HCT116 (cell line): ENCODE measurements around the gene FBXO46. TPM values are rescaled to one million over a fixed set of nuclear protein-coding genes. Genes with fewer than 3 reads are reported as not detected.

Experiments used
- ATAC-seq: fragments of 200-7000 bp; cut with Tn5 transposase; 2 replicates; pipeline ENCODE4 v1.9.1; 2020; ENCODE audit warnings: mild to moderate bottlenecking, moderate library complexity
- BruUV-seq: library from RNA; stranded (reverse); fragments of 400-500 nt; replicated peaks from 2 replicates; lab custom pipeline; 2021; lab: Mats Ljungman, UMichigan
- CTCF ChIA-PET: fragments of 300-600 bp; sonication (Branson Sonifier 250); formaldehyde crosslinking; loops from one replicate; lab custom pipeline; 2021; ENCODE audit warnings: antibody characterized with exemption; lab: Charles Lee
- POLR2A ChIA-PET: fragments of 300-600, 350-600 bp; sonication (Branson Sonifier 250); formaldehyde crosslinking; loops from one replicate; lab custom pipeline; 2021; ENCODE audit warnings: antibody characterized with exemption; lab: Charles Lee
- RAD21 ChIA-PET, 2 experiments: fragments of 300-600 bp; sonication (Branson Sonifier 250); formaldehyde crosslinking; loops; one replicate each; lab custom pipeline; 2023; ENCODE audit warnings: low total read pairs in 2 of 2; ENCODE audit not compliant: uncharacterized antibody in 2 of 2, unreplicated experiment in 2 of 2, low non-redundant PET in 1 of 2; lab: Charles Lee
- DNase-seq: peaks from one replicate; pipeline ENCODE4 v3.0.0-alpha.2; 2010; ENCODE audit warnings: low read depth, low spot score
- H2AFZ ChIP-seq: fragments of 200-600 bp; shearing (Covaris generic), sonication (generic); 2 replicates; pipeline ENCODE4 v1.6.1; 2017; ENCODE audit warnings: low read depth, mixed run types, mixed read lengths, antibody characterized with exemption, low read length; ENCODE audit not compliant: poor library complexity, severe bottlenecking
- H3K27ac ChIP-seq: 2 replicates; pipeline ENCODE4 v1.5.1; 2012; ENCODE audit warnings: low read depth, low read length
- H3K27me3 ChIP-seq: fragments of 200-600 bp; sonication (generic); 2 replicates; pipeline ENCODE4 v1.6.1; 2016; ENCODE audit warnings: mixed run types, low read length, mixed read lengths; ENCODE audit not compliant: insufficient read depth
- H3K36me3 ChIP-seq, 2 experiments: fragments of 200-500 bp in 1 of 2; fragments of 200-600 bp in 1 of 2; sonication (Bioruptor generic) in 1 of 2; sonication (generic) in 1 of 2; 2 replicates each; pipeline versions ENCODE4 v1.5.1 to v1.6.1; 2014 to 2016; ENCODE audit warnings: low read length in 2 of 2, inconsistent platforms in 1 of 2, mixed read lengths in 1 of 2, mixed run types in 1 of 2; ENCODE audit not compliant: insufficient read depth in 2 of 2, control insufficient read depth in 1 of 2
- H3K4me1 ChIP-seq, 2 experiments: fragments of 200-600 bp in 1 of 2; sonication (generic) in 1 of 2; 2 replicates each; pipeline versions ENCODE4 v1.5.1 to v1.6.1; 2012 to 2017; ENCODE audit warnings: low read length in 2 of 2, inconsistent platforms in 1 of 2, mild to moderate bottlenecking in 1 of 2, mixed read lengths in 1 of 2, mixed run types in 1 of 2, moderate library complexity in 1 of 2; ENCODE audit not compliant: insufficient read depth in 2 of 2, control insufficient read depth in 1 of 2
- H3K4me2 ChIP-seq: fragments of 200-600 bp; sonication (generic); 2 replicates; pipeline ENCODE4 v1.6.1; 2017; ENCODE audit warnings: mixed run types, low read length, mixed read lengths
- H3K4me3 ChIP-seq, 2 experiments: fragments of 200-600 bp in 1 of 2; sonication (generic) in 1 of 2; replicated peaks in 1 of 2; 2 replicates each; pipeline ENCODE4 v1.5.1; 2011 to 2016; ENCODE audit warnings: low read length in 2 of 2, control low read depth in 1 of 2, low read depth in 1 of 2, mild to moderate bottlenecking in 1 of 2, mixed read lengths in 1 of 2, mixed run types in 1 of 2
- H3K79me2 ChIP-seq: fragments of 200-600 bp; sonication (generic); 2 replicates; pipeline ENCODE4 v1.6.1; 2017; ENCODE audit warnings: mild to moderate bottlenecking, mixed run types, low read length, moderate library complexity, mixed read lengths; ENCODE audit not compliant: insufficient read depth
- H3K9ac ChIP-seq: fragments of 200-600 bp; sonication (generic); 2 replicates; pipeline ENCODE4 v1.6.1; 2016; ENCODE audit warnings: low read length, mixed read lengths
- H3K9me2 ChIP-seq: fragments of 200-600 bp; sonication (generic), shearing (Covaris generic); 2 replicates; pipeline ENCODE4 v1.6.1; 2017; ENCODE audit warnings: mixed run types, mild to moderate bottlenecking, moderate library complexity; ENCODE audit not compliant: insufficient read depth
- H3K9me3 ChIP-seq, 2 experiments: fragments of 200-500 bp in 1 of 2; fragments of 200-600 bp in 1 of 2; sonication (Bioruptor generic) in 1 of 2; sonication (generic) in 1 of 2; 2 replicates each; pipeline ENCODE4 v1.6.1; 2014 to 2017; ENCODE audit warnings: low read length in 2 of 2, mixed read lengths in 2 of 2, inconsistent platforms in 1 of 2, low read depth in 1 of 2, mild to moderate bottlenecking in 1 of 2, mixed run types in 1 of 2, moderate library complexity in 1 of 2; ENCODE audit not compliant: control insufficient read depth in 1 of 2, insufficient read depth in 1 of 2
- H4K20me1 ChIP-seq: fragments of 200-600 bp; sonication (generic), shearing (Covaris generic); 2 replicates; pipeline ENCODE4 v1.6.1; 2017; ENCODE audit warnings: mixed run types, mild to moderate bottlenecking, moderate library complexity; ENCODE audit not compliant: insufficient read depth
- CBX3 ChIP-seq: IDR thresholded peaks from 2 replicates; pipeline ENCODE4 v1.6.1; 2012; ENCODE audit warnings: low read depth
- CEBPB ChIP-seq: IDR thresholded peaks from 2 replicates; pipeline ENCODE4 v1.6.1; 2012; ENCODE audit warnings: low read depth
- JUND ChIP-seq: IDR thresholded peaks from 2 replicates; pipeline ENCODE4 v1.6.1; 2012
- POLR2A ChIP-seq: IDR thresholded peaks from 2 replicates; pipeline ENCODE4 v1.7.0; 2011; ENCODE audit warnings: borderline replicate concordance; ENCODE audit not compliant: insufficient read depth, insufficient read length; ENCODE audit errors: extremely low read depth
- YY1 ChIP-seq: IDR thresholded peaks from 2 replicates; pipeline ENCODE4 v1.6.1; 2011; ENCODE audit warnings: low read length, low read depth, moderate library complexity, mild to moderate bottlenecking; ENCODE audit not compliant: insufficient replicate concordance; ENCODE audit errors: extremely low read depth
- ZNF274 ChIP-seq: fragments of 200-500 bp; sonication (Bioruptor generic); IDR thresholded peaks from 2 replicates; pipeline ENCODE4 v1.6.1; 2014; ENCODE audit warnings: mild to moderate bottlenecking, low read depth, low read length, inconsistent platforms
- intact Hi-C: fragments of 100-400 bp; cut with micrococcal nuclease; formaldehyde crosslinking; loops from 2 replicates; pipeline ENCODE4 v1.10.0; 2022
- total RNA-seq: library from RNA; stranded (reverse); gene quantifications from one replicate; pipeline ENCODE4 v1.2.1, GENCODE V29; 2021; ENCODE audit not compliant: unreplicated experiment
- TF ChIP-seq, protein P1 (sequence below): IDR thresholded peaks from 2 replicates; pipeline ENCODE4 v1.6.1; 2012; ENCODE audit warnings: low read depth

The FBXO46 gene
- total RNA-seq, 1 experiment from 2014 or later = 31.7 TPM

GRCh38 chr19:45779231-45780145 is 48.8 kb upstream of the FBXO46 start (continued):
- TF ChIP-seq, protein P1, sequence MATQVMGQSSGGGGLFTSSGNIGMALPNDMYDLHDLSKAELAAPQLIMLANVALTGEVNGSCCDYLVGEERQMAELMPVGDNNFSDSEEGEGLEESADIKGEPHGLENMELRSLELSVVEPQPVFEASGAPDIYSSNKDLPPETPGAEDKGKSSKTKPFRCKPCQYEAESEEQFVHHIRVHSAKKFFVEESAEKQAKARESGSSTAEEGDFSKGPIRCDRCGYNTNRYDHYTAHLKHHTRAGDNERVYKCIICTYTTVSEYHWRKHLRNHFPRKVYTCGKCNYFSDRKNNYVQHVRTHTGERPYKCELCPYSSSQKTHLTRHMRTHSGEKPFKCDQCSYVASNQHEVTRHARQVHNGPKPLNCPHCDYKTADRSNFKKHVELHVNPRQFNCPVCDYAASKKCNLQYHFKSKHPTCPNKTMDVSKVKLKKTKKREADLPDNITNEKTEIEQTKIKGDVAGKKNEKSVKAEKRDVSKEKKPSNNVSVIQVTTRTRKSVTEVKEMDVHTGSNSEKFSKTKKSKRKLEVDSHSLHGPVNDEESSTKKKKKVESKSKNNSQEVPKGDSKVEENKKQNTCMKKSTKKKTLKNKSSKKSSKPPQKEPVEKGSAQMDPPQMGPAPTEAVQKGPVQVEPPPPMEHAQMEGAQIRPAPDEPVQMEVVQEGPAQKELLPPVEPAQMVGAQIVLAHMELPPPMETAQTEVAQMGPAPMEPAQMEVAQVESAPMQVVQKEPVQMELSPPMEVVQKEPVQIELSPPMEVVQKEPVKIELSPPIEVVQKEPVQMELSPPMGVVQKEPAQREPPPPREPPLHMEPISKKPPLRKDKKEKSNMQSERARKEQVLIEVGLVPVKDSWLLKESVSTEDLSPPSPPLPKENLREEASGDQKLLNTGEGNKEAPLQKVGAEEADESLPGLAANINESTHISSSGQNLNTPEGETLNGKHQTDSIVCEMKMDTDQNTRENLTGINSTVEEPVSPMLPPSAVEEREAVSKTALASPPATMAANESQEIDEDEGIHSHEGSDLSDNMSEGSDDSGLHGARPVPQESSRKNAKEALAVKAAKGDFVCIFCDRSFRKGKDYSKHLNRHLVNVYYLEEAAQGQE = no peak
- TF ChIP-seq ZNF274 = no peak
- TF ChIP-seq CBX3 = no peak
- no peak for TF ChIP-seq YY1
- TF ChIP-seq, all 23 proteins: peak for 5

DNA sequence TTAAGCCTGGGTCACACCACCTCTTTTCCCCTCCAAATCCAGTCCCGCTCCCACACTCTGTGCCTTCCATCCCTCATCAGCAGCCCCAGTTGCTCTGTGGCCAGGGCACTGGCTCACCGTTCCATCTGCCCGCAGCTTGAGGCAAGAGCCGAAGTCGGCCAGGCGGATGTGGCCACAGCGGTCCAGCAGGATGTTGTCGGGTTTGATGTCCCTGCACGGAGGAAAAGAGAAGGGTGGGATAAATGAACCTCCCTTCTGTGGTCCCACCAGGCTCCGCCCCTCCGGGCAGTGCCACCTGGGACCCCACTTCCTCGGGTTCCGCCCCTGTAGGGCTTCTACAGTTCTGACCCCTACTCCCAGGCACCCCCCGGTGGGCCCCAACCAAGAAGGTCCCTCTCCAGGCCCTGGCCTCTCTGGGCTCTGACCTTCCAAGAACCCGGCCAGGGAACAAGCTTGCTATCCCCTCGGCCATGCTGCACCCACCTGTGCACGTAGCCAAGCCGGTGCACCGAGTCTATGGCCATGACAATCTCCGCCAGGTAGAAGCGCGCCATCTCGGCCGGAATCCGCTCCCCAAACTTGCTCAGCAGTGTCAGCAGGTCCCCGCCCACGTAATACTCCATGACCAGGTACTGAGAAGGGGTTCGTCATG is 47.4 kb upstream of the FBXO46 start:
- ChIA-PET RAD21 (no interaction called here), CTCF (interaction anchor here (2.2 kb wide), 1 partner anchor 9 kb away, joined by 71 read pairs; the partner anchor contains the start of gene SIX5), POLR2A (no interaction called here)
- peaks cover 38 to 48% of the 10 kb centered on the region in 2 experiments for H3K4me1 ChIP-seq
- no peaks in the 10 kb centered on the region for H3K79me2 ChIP-seq
- ATAC-seq = no peak
- TF ChIP-seq JUND = no peak
- no peak for TF ChIP-seq CEBPB
- no peak for TF ChIP-seq POLR2A
- no peak overlapping the region for H2AFZ ChIP-seq
- no peaks in the 10 kb centered on the region for H3K9me3 ChIP-seq
- peaks cover 0 to 10% of the 10 kb centered on the region in 2 experiments; a peak in 3 of 4 replicates for H3K36me3 ChIP-seq
- no peak overlapping the region; the same call in 1 of the 2 replicates for H3K27ac ChIP-seq
- no peaks in the 10 kb centered on the region for H4K20me1 ChIP-seq
- H3K4me3 ChIP-seq = no peak overlapping the region
- intact Hi-C loops = loop anchor here (10.0 kb wide), 1 partner anchor 683 kb away; the partner anchor contains the start of gene PPP1R37
- DNase-seq = no peak
- BruUV-seq = no TSS peak
- H3K4me2 ChIP-seq = peak overlapping the region; percentile 84
- H3K27me3 ChIP-seq = no peaks in the 10 kb centered on the region
- H3K9me2 ChIP-seq = no peaks in the 10 kb centered on the region
- H3K9ac ChIP-seq = no peak overlapping the region
